Transverse colon (tissue), 3 donors: Measurements from ENCODE around the gene PSME3.

ENCODE experiments used
- CTCF ChIP-seq, 5 experiments: fragments of 200-600 bp in 3 of 5; fragments of 450-650 bp in 2 of 5; sonication (generic) in 3 of 5; IDR thresholded peaks; 1 replicate in 2 of 5; 2 replicates in 3 of 5; pipeline ENCODE4 v1.5.1; 2016 to 2017; ENCODE audit warnings: antibody characterized with exemption in 5 of 5, inconsistent platforms in 3 of 5, mild to moderate bottlenecking in 2 of 5, moderate library complexity in 1 of 5
- EP300 ChIP-seq: sonication (generic); formaldehyde crosslinking; IDR thresholded peaks from one replicate; pipeline ENCODE4 v1.6.1; 2017; ENCODE audit warnings: antibody characterized with exemption, low read depth
- POLR2A ChIP-seq: fragments of 450-650 bp; IDR thresholded peaks from one replicate; pipeline ENCODE4 v1.6.1; 2016; ENCODE audit warnings: antibody characterized with exemption, mild to moderate bottlenecking, moderate library complexity

- TF ChIP-seq EP300 (no peak), CTCF (IDR thresholded peaks at IDR 0.05) (no peak), POLR2A (no peak)
These were observed 5.7 kb upstream of the PSME3 start for GRCh38 chr17:42827472-42827871.
